Measurements from ENCODE around the gene NMT2. TPM values are rescaled to one million over a fixed set of nuclear protein-coding genes. Genes with fewer than 3 reads are reported as not detected.

NMT2 gene
- total RNA-seq, 1 donor from 2014 or later, result 11.2 TPM

DNA sequence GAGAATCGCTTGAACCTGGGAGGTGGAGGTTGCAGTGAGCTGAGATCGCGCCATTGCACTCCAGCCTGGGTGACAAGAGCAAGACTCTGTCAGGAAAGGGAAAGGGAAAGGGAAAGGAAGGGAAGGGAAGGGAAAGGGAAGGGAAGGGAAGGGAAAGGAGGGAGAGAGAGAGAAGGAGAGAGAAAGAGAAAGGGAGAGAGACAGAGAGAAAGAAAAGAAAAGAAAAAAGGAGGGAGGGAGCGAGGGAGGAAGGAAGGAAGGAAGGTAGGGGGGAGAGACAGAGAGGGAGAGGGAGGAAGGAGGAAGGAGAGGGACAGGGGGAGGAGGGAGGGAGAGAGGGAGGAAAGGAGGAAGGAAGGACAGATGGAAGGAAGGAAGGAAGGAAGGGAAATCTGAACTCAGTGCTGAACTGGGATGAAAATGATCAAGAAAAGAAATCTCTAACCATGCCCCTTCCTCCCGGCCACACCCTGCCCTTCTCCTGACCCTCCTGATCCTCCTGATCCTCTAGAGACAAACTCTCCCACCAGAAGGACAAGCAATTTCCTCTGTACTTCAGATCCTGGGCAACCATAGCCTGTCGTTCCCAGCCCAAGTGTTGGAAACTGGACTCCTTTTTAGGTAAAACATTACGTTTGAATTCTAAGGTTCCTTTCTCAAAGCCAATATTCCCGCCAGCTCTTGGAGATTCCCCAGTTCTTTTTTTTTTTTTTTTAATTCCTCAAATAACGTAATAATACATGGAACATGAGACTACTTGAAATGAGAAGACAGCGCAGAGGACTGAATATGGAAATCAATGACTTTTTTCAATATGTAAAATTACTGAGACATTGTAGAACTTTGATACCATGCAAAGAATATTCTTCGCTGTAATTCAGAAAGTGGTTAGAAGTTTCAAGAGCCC lies 32.1 kb downstream of the NMT2 start:
- CTCF ChIA-PET, result no interaction called here
- TF ChIP-seq CTCF (IDR thresholded peaks at IDR 0.05), result no peak
- no peak for DNase-seq
- Mint-ChIP-seq H3K9me3 (no peaks in the 10 kb centered on the region), H3K27me3 (no peaks in the 10 kb centered on the region), H3K4me3 (no peak overlapping the region), H3K4me1 (peaks cover 22% of the 10 kb centered on the region), H3K36me3 (ENCODE audit: low read depth) (peaks cover 36% of the 10 kb centered on the region), H3K27ac (no peak overlapping the region)
- POLR2A ChIA-PET, result no interaction called here
- no peak for ATAC-seq (ENCODE audit: low read depth)
- intact Hi-C loops (cut with micrococcal nuclease), result no loop called here

GRCh38 chr10:15131330-15131729 lies 37.2 kb downstream of the NMT2 start:
- intact Hi-C loops (cut with micrococcal nuclease), result no loop called here
- ATAC-seq (ENCODE audit: low read depth) (no peak), DNase-seq (no peak)
- Mint-ChIP-seq H3K27ac (no peak overlapping the region), H3K4me1 (no peaks in the 10 kb centered on the region), H3K36me3 (ENCODE audit: low read depth) (peaks cover 56% of the 10 kb centered on the region), H3K4me3 (no peak overlapping the region), H3K27me3 (no peaks in the 10 kb centered on the region), H3K9me3 (no peaks in the 10 kb centered on the region)
- no peak for TF ChIP-seq CTCF (IDR thresholded peaks at IDR 0.05)
- CTCF ChIA-PET, result no interaction called here
- POLR2A ChIA-PET, result interaction anchor here (0.6 kb wide), 1 partner anchor 251 kb away, joined by 4 read pairs; no protein-coding TSS in a partner anchor

DNA sequence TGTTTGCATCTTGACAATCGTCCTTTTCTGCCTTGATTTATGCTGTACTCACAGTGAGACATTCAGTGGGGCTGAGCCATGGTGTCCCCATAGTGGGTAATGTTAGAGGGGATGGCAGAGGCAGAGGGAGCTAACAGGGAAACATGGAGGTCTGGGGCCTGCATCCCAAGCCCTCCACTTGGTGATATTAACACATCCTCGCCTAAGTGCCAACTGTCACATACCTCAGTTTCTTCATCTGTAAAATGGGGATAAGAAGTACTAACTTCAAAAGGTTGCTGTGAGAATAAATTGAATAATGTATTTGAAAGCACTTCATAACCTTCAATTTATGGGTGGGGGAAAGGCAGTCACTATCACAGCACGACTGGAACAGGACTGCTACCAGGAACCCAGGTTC lies 43.6 kb downstream of the NMT2 start:
- Mint-ChIP-seq H3K9me3 (no peaks in the 10 kb centered on the region), H3K36me3 (ENCODE audit: low read depth) (peaks cover 37% of the 10 kb centered on the region), H3K27ac (no peak overlapping the region), H3K4me1 (peaks cover 2% of the 10 kb centered on the region), H3K4me3 (no peak overlapping the region), H3K27me3 (no peaks in the 10 kb centered on the region)
- ChIA-PET CTCF (interaction anchor here (1.4 kb wide), 1 partner anchor 20 kb away, joined by 4 read pairs; no protein-coding TSS in a partner anchor), POLR2A (interaction anchor here (0.8 kb wide), 1 partner anchor 934 kb away, joined by 3 read pairs; no protein-coding TSS in a partner anchor)
- ATAC-seq (ENCODE audit: low read depth) (no peak), DNase-seq (no peak)
- no peak for TF ChIP-seq CTCF (IDR thresholded peaks at IDR 0.05)
- intact Hi-C loops (cut with micrococcal nuclease), result no loop called here

GRCh38 chr10:15124190-15124589 lies 44.3 kb downstream of the NMT2 start:
- no peak overlapping the region for H3K27ac Mint-ChIP-seq
- ChIA-PET CTCF (interaction anchor here (1.4 kb wide), 1 partner anchor 19 kb away, joined by 4 read pairs; no protein-coding TSS in a partner anchor), POLR2A (no interaction called here)
- peaks cover 2% of the 10 kb centered on the region for H3K4me1 Mint-ChIP-seq
- peaks cover 40% of the 10 kb centered on the region for H3K36me3 Mint-ChIP-seq (ENCODE audit: low read depth)
- ATAC-seq (ENCODE audit: low read depth) (no peak), DNase-seq (no peak)
- intact Hi-C loops (cut with micrococcal nuclease), result no loop called here
- H3K27me3 Mint-ChIP-seq, result no peaks in the 10 kb centered on the region
- no peaks in the 10 kb centered on the region for H3K9me3 Mint-ChIP-seq
- TF ChIP-seq CTCF (IDR thresholded peaks at IDR 0.05), result no peak
- no peak overlapping the region for H3K4me3 Mint-ChIP-seq

GRCh38 chr10:15123749-15124184 lies 44.7 kb downstream of the NMT2 start:
- DNase-seq (no peak), ATAC-seq (ENCODE audit: low read depth) (no peak)
- no peaks in the 10 kb centered on the region for H3K27me3 Mint-ChIP-seq
- H3K27ac Mint-ChIP-seq, result no peak overlapping the region
- no peak for TF ChIP-seq CTCF (IDR thresholded peaks at IDR 0.05)
- H3K4me3 Mint-ChIP-seq, result no peak overlapping the region
- H3K9me3 Mint-ChIP-seq, result no peaks in the 10 kb centered on the region
- POLR2A ChIA-PET, result interaction anchor here (0.6 kb wide), 1 partner anchor 172 kb away, joined by 12 read pairs; no protein-coding TSS in a partner anchor
- intact Hi-C loops (cut with micrococcal nuclease), result no loop called here
- peaks cover 43% of the 10 kb centered on the region for H3K36me3 Mint-ChIP-seq (ENCODE audit: low read depth)
- peaks cover 2% of the 10 kb centered on the region for H3K4me1 Mint-ChIP-seq
- CTCF ChIA-PET, result interaction anchor here (1.4 kb wide), 1 partner anchor 19 kb away, joined by 4 read pairs; no protein-coding TSS in a partner anchor

Data from activated B cell treated with CpG ODN at 0.5 μM for 24 hours (primary cell).